HepG2 (cell line): ENCODE results near the gene C3orf52. TPM values are rescaled to one million over a fixed set of nuclear protein-coding genes. Genes with fewer than 3 reads are reported as not detected.

Experiments
- ATAC-seq: fragments of 200-7000 bp; cut with Tn5 transposase; 3 replicates; pipeline ENCODE4 v1.9.1; 2020; ENCODE audit warnings: mild to moderate bottlenecking, moderate library complexity
- BruUV-seq: library from RNA; stranded (reverse); fragments of 400-500 nt; replicated peaks from 2 replicates; lab custom pipeline; 2021; lab: Mats Ljungman, UMichigan
- CTCF ChIA-PET: fragments of 300-600 bp; formaldehyde crosslinking; extraction: SDS; loops from one replicate; lab custom pipeline; 2021; ENCODE audit warnings: low total read pairs, inconsistent platforms, low intra/inter-chr PET ratio; lab: Yijun Ruan, JAX
- POLR2A ChIA-PET: fragments of 350-600 bp; sonication (Branson Sonifier 250); formaldehyde crosslinking; loops from one replicate; lab custom pipeline; 2020; ENCODE audit warnings: antibody characterized with exemption, inconsistent platforms; lab: Yijun Ruan, JAX
- DNase-seq: peaks from one replicate; pipeline ENCODE4 v3.0.0-alpha.2; 2015; ENCODE audit warnings: low spot score
- FAIRE-seq: peaks from 3 replicates; lab custom pipeline; 2011; peaks lifted over from hg19 to GRCh38; lab: Jason Lieb, UNC
- H2AFZ ChIP-seq: one replicate; pipeline ENCODE4 v1.6.1; 2011; ENCODE audit warnings: low read length, inconsistent platforms
- H3K27ac ChIP-seq: fragments of 300-600 bp; 3 replicates; pipeline ENCODE4 v1.8.0; 2011; ENCODE audit warnings: mixed run types, mild to moderate bottlenecking, mixed read lengths, low read length, inconsistent platforms; ENCODE audit not compliant: insufficient read depth; ENCODE audit errors: extremely low read length
- H3K27me3 ChIP-seq, 2 experiments: fragments of 200-600 bp in 1 of 2; 2 replicates in 1 of 2; 3 replicates in 1 of 2; pipeline versions ENCODE4 v1.6.0 to v1.8.0; 2011; ENCODE audit warnings: low read length in 2 of 2, mild to moderate bottlenecking in 2 of 2, moderate library complexity in 2 of 2, inconsistent platforms in 1 of 2; ENCODE audit not compliant: insufficient read depth in 2 of 2, control insufficient read depth in 1 of 2
- H3K36me3 ChIP-seq, 2 experiments: fragments of 200-600 bp in 1 of 2; replicated peaks in 1 of 2; 2 replicates in 1 of 2; 3 replicates in 1 of 2; pipeline versions ENCODE4 v1.5.1 to v1.8.0; 2011; ENCODE audit warnings: low read length in 2 of 2, inconsistent platforms in 1 of 2; ENCODE audit not compliant: insufficient read depth in 2 of 2, control insufficient read depth in 1 of 2
- H3K4me1 ChIP-seq: 2 replicates; pipeline ENCODE4 v1.5.1; 2012; ENCODE audit warnings: low read length, inconsistent platforms; ENCODE audit not compliant: insufficient read depth
- H3K4me2 ChIP-seq: 2 replicates; pipeline ENCODE4 v1.6.0; 2011; ENCODE audit warnings: low read depth, low read length, inconsistent platforms
- H3K4me3 ChIP-seq, 3 experiments: fragments of 200-600 bp in 1 of 3; sonication (generic), shearing (Covaris generic) in 1 of 3; replicated peaks in 1 of 3; 2 replicates each; pipeline ENCODE4 v1.5.1; 2011 to 2016; ENCODE audit warnings: low read length in 3 of 3, inconsistent platforms in 2 of 3, low read depth in 2 of 3, mild to moderate bottlenecking in 2 of 3, control low read depth in 1 of 3, mixed read lengths in 1 of 3; ENCODE audit not compliant: insufficient read depth in 1 of 3
- H3K79me2 ChIP-seq: one replicate; pipeline ENCODE4 v1.6.1; 2011; ENCODE audit warnings: low read length, inconsistent platforms; ENCODE audit not compliant: insufficient read depth
- H3K9ac ChIP-seq: 2 replicates; pipeline ENCODE4 v1.6.0; 2011; ENCODE audit warnings: mild to moderate bottlenecking, low read depth, low read length, inconsistent platforms; ENCODE audit not compliant: insufficient read depth
- H3K9me3 ChIP-seq: 2 replicates; pipeline ENCODE4 v1.5.1; 2012; ENCODE audit warnings: mild to moderate bottlenecking, low read length
- H4K20me1 ChIP-seq: 2 replicates; pipeline ENCODE4 v1.6.0; 2011; ENCODE audit warnings: inconsistent platforms, mild to moderate bottlenecking, low read length, moderate library complexity; ENCODE audit not compliant: insufficient read depth
- ARNT ChIP-seq: fragments of 450-650 bp; IDR thresholded peaks from 2 replicates; pipeline ENCODE4 v1.6.1; 2017
- ATM ChIP-seq: fragments of 450-650 bp; IDR thresholded peaks from 2 replicates; pipeline ENCODE4 v1.7.1; 2017; ENCODE audit warnings: mild to moderate bottlenecking, borderline replicate concordance
- HIC2 ChIP-seq: sonication (generic); formaldehyde crosslinking; IDR thresholded peaks from 2 replicates; pipeline ENCODE4 v1.9.0; 2022; ENCODE audit warnings: low read depth, missing genetic modification reagents
- KLF11 ChIP-seq: IDR thresholded peaks from 2 replicates; pipeline ENCODE4 v1.6.1; 2016; ENCODE audit warnings: missing compliant biosample characterization
- LBX2 ChIP-seq: sonication (generic); formaldehyde crosslinking; IDR thresholded peaks from 2 replicates; pipeline ENCODE4 v1.5.0; 2020; ENCODE audit warnings: missing genetic modification reagents, mild to moderate bottlenecking, borderline replicate concordance
- ZNF335 ChIP-seq: sonication (generic); formaldehyde crosslinking; IDR thresholded peaks from 2 replicates; pipeline ENCODE4 v1.4.0; 2020; ENCODE audit warnings: missing genetic modification reagents
- ZNF547 ChIP-seq: sonication (generic); formaldehyde crosslinking; IDR thresholded peaks from 2 replicates; pipeline ENCODE4 v1.5.1; 2020; ENCODE audit warnings: mild to moderate bottlenecking, missing genetic modification reagents
- ZNF598 ChIP-seq: sonication (generic); formaldehyde crosslinking; IDR thresholded peaks from 2 replicates; pipeline ENCODE4 v1.5.1; 2020; ENCODE audit warnings: mild to moderate bottlenecking, missing genetic modification reagents, borderline replicate concordance
- ZNF777 ChIP-seq: sonication (generic); formaldehyde crosslinking; IDR thresholded peaks from 2 replicates; pipeline ENCODE4 v1.4.0; 2020; ENCODE audit warnings: missing genetic modification reagents
- ZNF850 ChIP-seq: sonication (generic); formaldehyde crosslinking; conservative IDR thresholded peaks from 2 replicates; pipeline ENCODE4 v1.9.0; 2021; ENCODE audit warnings: mild to moderate bottlenecking, missing genetic modification reagents
- WGBS: methylation state at CpG from one replicate; pipeline ENCODE4 v1.1.6; 2017; ENCODE audit warnings: low lambda C conversion rate; 5-methylcytosine and 5-hydroxymethylcytosine counted together
- in situ Hi-C: cut with HindIII; loops from 2 replicates; pipeline ENCODE4 v1.10.0; 2017; ENCODE audit warnings: low pct_unique_long_range_greater_than_20kb; ENCODE audit not compliant: extremely low pct_ligation_motif_present
- intact Hi-C: fragments of 100-400 bp; cut with micrococcal nuclease; formaldehyde crosslinking; loops from one replicate; pipeline ENCODE4 v1.10.0; 2022; ENCODE audit not compliant: unreplicated experiment
- polyA plus RNA-seq, 8 experiments: library from polyadenylated mRNA; depleted of rRNA in 3 of 8; stranded (reverse) in 7 of 8; unstranded in 1 of 8; fragments of >200 nt; fragmentation: Illumina TruSeq in 4 of 8; extraction: Trizol in 4 of 8; gene quantifications; 2 replicates each; pipeline versions ENCODE4 v1.2.1 to v1.2.3, GENCODE V29; 2011 to 2016; ENCODE audit warnings: low read depth in 4 of 8, missing spikeins in 1 of 8, mixed read lengths in 1 of 8; ENCODE audit not compliant: insufficient read depth in 1 of 8
- total RNA-seq, 5 experiments: library from RNA; depleted of rRNA; stranded (reverse); fragments of >200 nt; fragmentation: Illumina TruSeq; extraction: Trizol; gene quantifications; 2 replicates each; pipeline ENCODE4 v1.2.3, GENCODE V29; 2016; ENCODE audit warnings: low read depth in 1 of 5

The C3orf52 gene
- total and polyA plus RNA-seq, 2 of the 13 experiments (the other 11 are each of a cell fraction or from before 2014, with no cell fraction given), result 0.79 to 1.2 TPM

- WGBS, result 8% methylated on average over 5 of the region's 5 CpGs
- Histone ChIP-seq H2AFZ (no peak within 1 kb of the TSS), H3K27ac (no peak within 1 kb of the TSS), H3K27me3 (no peaks in the 10 kb centered on the region; a peak in 1 of 5 replicates), H3K9ac (no peak within 1 kb of the TSS), H3K4me1 (no peaks in the 10 kb centered on the region), H3K4me2 (no peak within 1 kb of the TSS), H3K79me2 (no peaks in the 10 kb centered on the region), H4K20me1 (no peaks in the 10 kb centered on the region), H3K4me3 (no peak within 1 kb of the TSS), H3K9me3 (no peaks in the 10 kb centered on the region), H3K36me3 (no peaks in the 10 kb centered on the region)
- FAIRE-seq (no peak), DNase-seq (no peak), ATAC-seq (no peak)
- ChIA-PET CTCF (no interaction called here), POLR2A (no interaction called here)
- BruUV-seq, result no TSS peak
- intact Hi-C loops, result loop anchor here (10.0 kb wide), 1 partner anchor 162 kb away; the partner anchor contains the start of gene SLC9C1
- in situ Hi-C loops, result loop anchor here (10.0 kb wide), 1 partner anchor 382 kb away; no protein-coding TSS in a partner anchor
- TF ChIP-seq ATM (no peak), HIC2 (CRISPR knock-in tag) (no peak), ZNF547 (CRISPR knock-in tag) (no peak), ZNF598 (CRISPR knock-in tag) (no peak), ZNF777 (no peak), ZNF850 (CRISPR knock-in tag) (no peak), KLF11 (CRISPR knock-in tag) (no peak), LBX2 (CRISPR knock-in tag) (no peak), ZNF335 (CRISPR knock-in tag) (no peak), ARNT (no peak)
Observed at GRCh38 chr3:112132975-112133448, 46.8 kb downstream of the C3orf52 start, which contains the start of gene GCSAM. Gene GCSAM, minus strand, starts transcription at chr3:112133248. Its CDS starts 128 bp downstream, at chr3:112133120.
